ENCODE results near the gene SERPINA1.

DNA sequence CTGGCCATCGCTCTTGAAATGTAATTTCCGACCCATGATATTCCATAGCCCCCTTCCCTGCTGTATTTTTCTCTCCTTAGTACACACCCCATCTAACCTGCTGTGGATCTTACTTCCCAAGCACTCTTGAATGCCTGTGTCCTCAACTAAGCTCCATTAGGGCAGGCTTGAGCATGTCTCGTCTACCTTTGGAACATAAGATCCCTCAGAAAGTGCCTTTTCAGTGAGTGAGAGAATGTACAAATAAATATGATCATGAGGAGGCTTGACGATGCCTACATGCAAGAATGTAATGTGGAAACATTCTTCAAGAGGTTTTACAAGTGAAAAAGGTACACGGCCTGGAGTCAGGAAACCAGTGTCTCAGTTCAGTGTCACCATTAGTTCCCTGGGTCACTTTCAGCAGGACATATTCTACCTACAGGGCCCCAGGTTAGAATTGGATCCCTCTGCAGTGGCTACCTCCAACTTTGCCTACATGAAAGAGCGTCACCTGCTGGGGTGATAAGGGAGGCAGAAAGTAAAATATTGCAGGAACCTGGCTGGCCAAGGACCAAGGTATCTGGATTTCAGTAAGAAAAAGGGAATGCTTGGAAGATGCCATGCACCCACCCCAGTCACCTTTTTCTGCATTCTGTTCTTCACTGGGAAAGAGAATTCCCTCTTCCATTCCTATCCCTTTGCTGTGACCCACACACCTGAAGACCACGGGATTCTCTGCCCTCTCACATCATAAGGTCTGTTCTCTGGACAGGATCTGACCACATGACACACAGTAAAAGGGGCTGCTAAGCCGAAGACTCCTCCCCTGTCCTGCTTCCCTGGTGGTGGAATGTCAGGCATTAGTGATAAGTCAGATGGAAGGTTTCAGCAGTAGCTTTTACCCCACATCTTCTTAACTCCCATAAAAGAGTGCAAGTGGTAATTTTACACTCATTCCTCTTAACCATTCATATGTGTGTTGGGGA, 24.6 kb upstream of the SERPINA1 start:
- TF ChIP-seq, protein P1, sequence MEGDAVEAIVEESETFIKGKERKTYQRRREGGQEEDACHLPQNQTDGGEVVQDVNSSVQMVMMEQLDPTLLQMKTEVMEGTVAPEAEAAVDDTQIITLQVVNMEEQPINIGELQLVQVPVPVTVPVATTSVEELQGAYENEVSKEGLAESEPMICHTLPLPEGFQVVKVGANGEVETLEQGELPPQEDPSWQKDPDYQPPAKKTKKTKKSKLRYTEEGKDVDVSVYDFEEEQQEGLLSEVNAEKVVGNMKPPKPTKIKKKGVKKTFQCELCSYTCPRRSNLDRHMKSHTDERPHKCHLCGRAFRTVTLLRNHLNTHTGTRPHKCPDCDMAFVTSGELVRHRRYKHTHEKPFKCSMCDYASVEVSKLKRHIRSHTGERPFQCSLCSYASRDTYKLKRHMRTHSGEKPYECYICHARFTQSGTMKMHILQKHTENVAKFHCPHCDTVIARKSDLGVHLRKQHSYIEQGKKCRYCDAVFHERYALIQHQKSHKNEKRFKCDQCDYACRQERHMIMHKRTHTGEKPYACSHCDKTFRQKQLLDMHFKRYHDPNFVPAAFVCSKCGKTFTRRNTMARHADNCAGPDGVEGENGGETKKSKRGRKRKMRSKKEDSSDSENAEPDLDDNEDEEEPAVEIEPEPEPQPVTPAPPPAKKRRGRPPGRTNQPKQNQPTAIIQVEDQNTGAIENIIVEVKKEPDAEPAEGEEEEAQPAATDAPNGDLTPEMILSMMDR (IDR thresholded peaks at IDR 0.05; ENCODE audit: poor library complexity): peak; percentile 45
- TF ChIP-seq EZH2phosphoT487 (IDR thresholded peaks at IDR 0.05; ENCODE audit: low read depth, severe bottlenecking, unreplicated experiment): no peak
